GM19455 (cell line): ENCODE results near the gene HFE.
"Not testable (repeated sequence)": the region's sequence is repeated elsewhere in the genome, so short reads cannot be mapped to it uniquely, and the experiment has no call there.

Experiments used
- ATAC-seq: cut with Tn5 transposase; IDR thresholded peaks from one replicate; pipeline ENCODE4 v1.9.1; 2021; ENCODE audit not compliant: unreplicated experiment

HFE gene

DNA sequence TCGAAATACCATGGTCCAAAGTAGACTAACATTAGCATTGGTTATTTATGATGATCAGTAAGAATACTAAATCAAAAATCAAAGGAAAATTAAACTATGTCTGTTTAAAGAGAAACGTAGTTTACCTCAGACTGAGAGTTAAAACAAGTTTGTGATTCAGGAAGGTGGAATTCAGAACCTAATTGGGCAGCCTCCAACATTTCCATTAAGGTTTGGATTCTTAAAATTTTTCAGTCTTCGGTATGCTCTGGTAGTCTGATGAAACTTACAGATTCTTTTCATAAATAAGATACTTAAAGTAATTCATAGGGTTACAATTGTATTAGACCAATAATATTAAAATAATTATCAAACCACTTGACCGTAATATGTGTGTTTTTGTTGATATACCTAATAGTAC, 18.6 kb downstream of the HFE start:
- ATAC-seq: no peak

- ATAC-seq: no peak
These were observed 20.7 kb downstream of the HFE start for GRCh38 chr6:26107935-26108334.

DNA sequence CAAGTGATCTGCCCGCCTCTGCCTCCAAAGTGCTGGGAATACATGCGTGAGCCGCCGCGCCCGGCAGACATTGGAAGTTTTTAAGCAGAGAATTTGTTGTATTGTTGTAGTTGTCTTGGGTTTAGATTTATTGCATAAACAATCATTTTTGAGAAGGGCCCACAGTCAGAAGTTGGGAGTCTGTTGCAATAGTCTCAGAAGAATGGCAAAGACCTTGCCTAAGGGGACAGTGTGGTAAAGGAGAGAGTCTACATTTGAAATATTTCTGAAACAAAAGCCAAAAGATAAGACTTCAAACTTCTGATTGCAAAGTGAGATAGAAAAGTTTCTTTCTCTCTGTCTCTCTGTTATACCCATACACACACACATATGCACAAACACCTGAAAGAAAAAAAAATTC, 22.5 kb downstream of the HFE start:
- no peak for ATAC-seq

DNA sequence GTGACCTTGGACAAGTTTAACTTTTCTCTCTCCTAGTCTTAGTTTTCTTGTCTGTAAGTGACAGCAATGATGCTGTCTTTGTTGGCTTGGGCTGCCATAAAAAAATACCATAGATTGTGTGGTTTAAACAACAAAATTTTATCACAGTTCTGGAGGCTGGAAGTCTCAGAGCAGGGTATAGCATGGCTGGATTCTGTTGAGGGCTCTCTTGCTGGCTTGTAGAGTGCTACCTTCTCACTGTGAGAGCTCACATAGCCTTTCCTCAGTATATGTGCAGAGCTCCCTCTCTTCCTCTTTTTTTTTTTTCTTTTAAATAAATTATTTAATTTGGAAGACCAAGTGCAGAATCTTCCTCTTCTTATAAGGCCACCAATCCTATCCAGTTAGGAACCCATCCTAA, 26.3 kb downstream of the HFE start:
- ATAC-seq: no peak

DNA sequence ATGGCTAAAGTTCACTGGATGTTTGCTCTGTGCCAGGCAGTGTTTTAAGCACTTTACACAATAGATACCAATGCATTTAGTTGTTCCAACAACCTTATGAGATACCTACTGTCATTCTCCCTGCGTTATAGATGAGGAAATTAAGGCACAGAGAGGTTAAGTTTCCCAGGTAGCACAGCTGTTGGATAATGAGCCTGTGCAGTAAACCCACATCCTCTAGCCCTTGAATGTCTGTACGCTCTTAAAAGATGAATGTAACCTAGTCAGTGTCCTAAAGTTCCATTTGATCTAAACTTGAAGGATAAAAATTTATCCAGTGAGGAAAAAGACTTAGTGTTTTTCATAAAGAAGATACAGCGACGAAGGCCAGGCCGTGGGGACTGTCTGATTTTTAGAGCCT, 28.0 kb downstream of the HFE start:
- ATAC-seq: no peak

GRCh38 chr6:26116267-26116666, 29.0 kb downstream of the HFE start:
- no peak for ATAC-seq

DNA sequence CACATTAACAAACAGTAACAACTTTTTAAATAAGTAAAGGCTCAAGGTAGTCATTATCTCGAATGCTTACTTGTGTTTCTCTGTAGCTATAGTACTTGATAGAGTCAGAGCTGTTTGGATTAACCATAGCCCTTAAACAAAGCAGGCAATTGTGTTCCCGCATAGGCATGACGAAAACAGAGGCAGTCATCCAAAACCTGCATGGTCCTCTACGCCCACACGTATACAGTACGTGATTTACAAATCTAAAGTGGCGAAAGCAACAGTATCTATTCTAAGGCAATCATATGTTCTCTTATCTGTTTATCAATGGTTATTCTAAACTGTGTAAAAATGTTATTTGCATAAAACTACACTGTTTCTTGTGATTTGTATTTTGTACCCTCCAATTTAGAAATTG, 31.8 kb downstream of the HFE start:
- no peak for ATAC-seq

- not testable (repeated sequence) for ATAC-seq
These were observed 32.9 kb downstream of the HFE start for GRCh38 chr6:26120115-26120514.

DNA sequence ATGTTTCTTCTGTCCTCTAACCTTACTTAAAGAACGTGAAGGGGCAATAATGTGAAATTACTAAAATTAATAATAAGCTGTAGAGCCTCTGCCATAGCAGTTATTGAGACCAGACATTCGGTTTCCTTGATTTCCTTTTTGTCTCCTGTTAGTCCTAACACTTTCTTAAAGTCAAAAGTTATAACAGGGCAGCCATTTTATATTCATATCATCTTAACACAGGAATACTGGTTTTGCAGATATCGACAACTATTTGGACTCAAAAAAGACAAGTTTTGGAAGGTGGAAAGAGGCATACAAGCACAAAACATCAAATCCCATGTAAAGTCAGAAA, 33.5 kb downstream of the HFE start:
- ATAC-seq: no peak

- no peak for ATAC-seq
These were observed 34.1 kb downstream of the HFE start for GRCh38 chr6:26121141-26122004.

- ATAC-seq: no peak
These were observed 34.8 kb downstream of the HFE start for GRCh38 chr6:26122005-26122388.

DNA sequence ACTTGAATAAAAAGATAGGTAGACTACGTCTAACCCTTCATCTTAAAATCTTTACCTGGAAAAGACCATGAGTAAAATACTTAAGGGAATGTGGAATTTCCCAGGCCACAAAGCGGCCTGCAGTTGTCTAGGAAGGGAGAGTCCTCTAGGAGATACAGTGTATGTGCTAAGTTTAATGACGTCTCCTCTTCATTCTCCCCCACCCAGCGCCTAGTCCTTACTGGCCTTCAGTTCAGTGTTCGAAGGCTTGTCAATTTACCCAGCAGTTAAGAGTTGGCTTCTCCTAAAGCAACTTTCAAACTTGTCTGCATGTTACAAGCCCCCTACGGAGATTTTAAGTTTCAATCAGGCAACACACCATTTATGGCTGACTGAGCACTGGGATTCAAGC, 35.2 kb downstream of the HFE start:
- ATAC-seq: no peak

- peak; percentile 55 for ATAC-seq
These were observed 35.8 kb downstream of the HFE start for GRCh38 chr6:26122793-26123674.

DNA sequence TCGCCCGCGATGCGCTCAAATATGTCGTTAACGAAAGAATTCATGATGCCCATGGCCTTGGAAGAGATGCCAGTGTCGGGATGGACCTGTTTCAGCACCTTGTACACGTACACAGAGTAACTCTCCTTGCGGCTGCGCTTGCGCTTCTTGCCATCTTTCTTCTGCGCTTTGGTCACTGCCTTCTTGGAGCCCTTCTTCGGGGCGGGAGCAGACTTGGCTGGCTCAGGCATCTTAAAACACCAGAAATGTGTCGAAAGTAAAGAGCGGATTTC, 36.4 kb downstream of the HFE start:
- no peak for ATAC-seq

- peak; percentile 78 for ATAC-seq
These were observed 36.9 kb downstream of the HFE start for GRCh38 chr6:26123947-26124780.

GRCh38 chr6:26124781-26125685, 37.8 kb downstream of the HFE start:
- ATAC-seq: no peak

DNA sequence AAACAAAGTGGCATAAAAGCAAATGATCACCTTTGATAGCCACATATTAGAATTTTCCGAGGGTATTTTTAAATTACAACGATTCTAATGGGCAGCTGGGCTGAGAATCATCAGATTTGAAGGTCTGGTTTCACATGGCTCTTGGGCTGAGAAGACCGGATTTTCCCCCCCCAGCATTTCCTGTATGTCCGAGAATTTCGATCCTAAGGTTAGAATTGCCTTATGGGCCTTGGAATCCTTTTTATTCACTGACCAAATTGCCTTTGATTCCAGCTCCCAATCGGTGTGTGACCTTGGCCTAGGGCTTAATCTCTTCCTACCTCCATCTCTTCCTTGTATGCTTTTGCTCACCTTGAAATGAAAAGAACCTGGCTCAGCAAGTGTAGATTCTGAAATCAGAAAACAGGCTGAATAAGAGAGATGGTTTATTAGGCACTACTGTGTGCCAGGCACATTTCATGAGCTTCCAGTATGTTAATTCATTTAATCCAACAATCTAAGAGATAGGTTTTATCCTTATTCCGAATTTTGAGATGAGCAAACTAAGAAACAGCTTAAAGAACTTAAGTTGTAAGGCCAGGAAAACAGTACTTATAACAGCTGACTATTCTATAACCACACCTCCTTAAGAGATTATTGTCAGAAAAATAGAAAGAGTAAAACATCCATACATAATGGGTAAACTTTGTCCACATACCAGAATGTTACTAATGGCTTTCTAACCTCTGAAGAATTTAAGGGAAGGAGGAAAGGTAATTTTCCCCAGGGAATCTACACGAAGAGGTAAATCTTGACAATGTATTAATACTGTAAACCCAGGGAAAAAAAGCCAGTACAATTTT, 39.4 kb downstream of the HFE start:
- ATAC-seq: no peak

DNA sequence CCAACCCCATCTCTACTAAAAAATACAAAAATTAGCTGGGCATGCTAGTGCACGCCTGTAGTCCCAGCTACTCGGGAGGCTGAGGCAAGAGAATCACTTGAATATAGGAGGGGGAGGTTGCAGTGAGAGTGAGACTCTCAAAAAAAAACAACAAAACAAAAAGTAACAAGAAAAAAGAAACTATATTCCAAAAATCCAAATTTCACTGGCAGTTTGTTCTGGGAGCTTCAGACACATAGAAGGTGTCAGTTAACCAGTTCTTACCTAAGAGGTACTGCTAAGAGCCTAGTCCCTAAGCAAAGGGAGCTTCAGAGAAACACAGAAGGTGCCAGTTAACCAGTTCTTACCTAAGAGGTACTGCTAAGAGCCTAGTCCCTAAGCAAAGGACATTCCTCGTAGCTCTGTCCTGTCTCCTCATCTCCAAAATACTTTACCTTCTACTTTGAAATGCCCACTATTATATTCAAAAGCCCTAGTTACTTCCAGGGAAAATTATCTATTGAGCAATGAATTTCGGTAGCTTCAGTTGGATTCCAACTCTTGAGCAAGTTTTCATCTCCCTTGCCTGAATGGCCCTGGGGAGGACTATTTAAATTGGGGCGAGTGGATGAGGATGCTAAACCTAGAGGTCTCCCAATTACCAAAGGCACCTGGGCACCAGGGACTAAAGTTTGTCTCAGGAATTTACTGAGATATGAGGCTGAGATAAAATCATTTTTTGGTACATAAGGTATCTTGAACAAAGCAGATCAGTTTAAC, 41.0 kb downstream of the HFE start:
- ATAC-seq: no peak

GRCh38 chr6:26129656-26130055, 42.4 kb downstream of the HFE start:
- no peak for ATAC-seq
